ENCODE measurements around the gene CRY1. TPM values are rescaled to one million over a fixed set of nuclear protein-coding genes. Genes with fewer than 3 reads are reported as not detected.

Gene CRY1
- total and polyA plus RNA-seq, 2 of the 4 experiments (the other 2 are of a cell fraction): 5.9 to 9.9 TPM

DNA sequence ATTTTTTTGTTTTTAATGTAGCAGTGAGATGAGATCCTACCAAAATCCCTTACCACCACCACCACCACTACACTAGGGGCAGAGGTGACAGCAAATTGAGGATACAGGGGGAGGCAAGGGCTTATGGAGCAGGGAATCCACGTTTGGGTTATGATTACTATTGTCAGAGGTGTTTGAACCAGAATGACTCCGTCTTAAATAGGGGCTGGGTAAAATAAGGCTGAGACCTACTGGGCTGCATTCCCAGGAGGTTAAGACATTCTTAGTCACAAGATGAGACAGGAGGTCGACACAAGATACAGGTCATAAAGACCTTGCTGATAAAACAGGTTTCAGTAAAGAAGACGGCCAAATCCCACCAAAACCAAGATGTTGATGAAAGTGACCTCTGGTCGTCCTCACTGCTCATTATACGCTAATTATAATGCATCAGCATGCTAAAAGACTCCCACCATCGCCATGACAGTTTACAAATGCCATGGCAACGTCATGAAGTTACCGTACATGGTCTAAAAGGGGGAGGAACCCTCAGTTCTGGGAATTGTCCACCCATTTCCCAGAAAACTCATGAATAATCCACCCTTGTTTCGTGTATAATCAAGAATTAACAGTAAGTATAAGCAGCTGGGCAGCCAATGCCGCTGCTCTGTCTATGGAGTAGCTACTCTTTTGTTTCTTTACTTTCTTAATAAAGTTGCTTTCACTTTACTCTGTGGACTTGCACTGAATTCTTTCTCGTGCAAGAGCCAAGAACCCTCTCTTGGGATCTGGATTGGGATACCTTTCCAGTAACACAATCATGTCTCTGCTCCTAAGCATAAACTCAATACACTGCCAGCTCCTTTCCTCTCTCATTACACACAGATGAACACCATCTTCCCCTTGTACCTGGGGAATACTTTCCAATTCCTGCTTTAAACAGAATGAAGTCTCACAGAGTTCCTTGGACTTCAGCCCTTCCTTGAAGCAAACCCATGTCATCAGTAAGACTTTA lies 16.7 kb upstream of the CRY1 start:
- Histone ChIP-seq H3K4me1 (ENCODE audit: control insufficient read depth, insufficient read depth, low read length) (no peaks in the 10 kb centered on the region), H3K79me1 (ENCODE audit: low read depth in 1 of 2, low read length in 2 of 2) (no peaks in the 10 kb centered on the region), H2BK120ac (ENCODE audit: low read depth, low read length) (no peak overlapping the region), H4K8ac (ENCODE audit: low read depth in 2 of 2, low read length in 2 of 2) (no peak overlapping the region), H3K4ac (ENCODE audit: low read depth, low read length) (no peak overlapping the region), H2BK20ac (ENCODE audit: low read depth, low read length) (no peak overlapping the region), H3K9ac (ENCODE audit: low read depth, low read length) (no peak overlapping the region), H3K18ac (ENCODE audit: low read depth, low read length) (no peak overlapping the region), H4K20me1 (ENCODE audit: insufficient read depth, low read length) (no peaks in the 10 kb centered on the region), H3K56ac (ENCODE audit: extremely low read depth, insufficient read depth, low read length) (no peak overlapping the region), H3K27ac (ENCODE audit: insufficient read depth, low read length) (no peak overlapping the region), H3K4me2 (ENCODE audit: low read depth, low read length) (no peak overlapping the region; the same call in 1 of the 2 replicates), H2AK5ac (ENCODE audit: low read depth, low read length) (no peak overlapping the region), H3K9me3 (ENCODE audit: control insufficient read depth, insufficient read depth, low read length) (no peaks in the 10 kb centered on the region), H3K4me3 (ENCODE audit: insufficient read depth, low read depth, low read length) (no peak overlapping the region), H3K27me3 (ENCODE audit: control insufficient read depth, insufficient read depth, low read length) (peaks cover 26% of the 10 kb centered on the region), H2BK5ac (ENCODE audit: low read depth, low read length, poor library complexity, severe bottlenecking) (no peak overlapping the region), H2AK9ac (replicated peaks; ENCODE audit: low read depth, low read length, poor library complexity) (no peak overlapping the region), H4K5ac (ENCODE audit: low read depth, low read length) (no peak overlapping the region), H2BK15ac (ENCODE audit: low read depth, low read length) (no peak overlapping the region), H3K9me1 (ENCODE audit: insufficient read depth, low read length) (no peaks in the 10 kb centered on the region), H3K23ac (ENCODE audit: low read depth, low read length) (no peak overlapping the region), H2AFZ (replicated peaks; ENCODE audit: low read length, poor library complexity) (no peak overlapping the region), H4K91ac (ENCODE audit: insufficient read depth, low read depth, low read length) (no peak overlapping the region), H3K14ac (replicated peaks; ENCODE audit: low read depth, low read length) (no peak overlapping the region), H3K36me3 (ENCODE audit: control insufficient read depth, insufficient read depth, low read length) (no peaks in the 10 kb centered on the region)
- ChIA-PET CTCF (interaction anchor here (0.7 kb wide), 1 partner anchor 846 kb away, joined by 5 read pairs; no protein-coding TSS in a partner anchor), POLR2A (ENCODE audit: unreplicated experiment) (interaction anchor here (0.6 kb wide), 1 partner anchor 129 kb away, joined by 3 read pairs; no protein-coding TSS in a partner anchor)
- no peak for DNase-seq
- no peak for ATAC-seq (ENCODE audit: low read depth)
- in situ Hi-C loops (cut with MboI; ENCODE audit: low sequenced_read_pairs): no loop called here
- no TSS peak for BruUV-seq (replicated peaks)
- dilution Hi-C loops (cut with HindIII; ENCODE audit: low sequenced_read_pairs, unreplicated experiment): no loop called here
- no peak for TF ChIP-seq RFX5 (IDR thresholded peaks at IDR 0.05; ENCODE audit: low read depth, low read length)
- TF ChIP-seq SMC3 (IDR thresholded peaks at IDR 0.05; ENCODE audit: low read depth, low read length): no peak
- no peak for TF ChIP-seq NFE2L2 (IDR thresholded peaks at IDR 0.05; ENCODE audit: low read depth, low read length)
- no peak for TF ChIP-seq MAFK (IDR thresholded peaks at IDR 0.05; ENCODE audit: low read depth, low read length)
- TF ChIP-seq, protein P1, sequence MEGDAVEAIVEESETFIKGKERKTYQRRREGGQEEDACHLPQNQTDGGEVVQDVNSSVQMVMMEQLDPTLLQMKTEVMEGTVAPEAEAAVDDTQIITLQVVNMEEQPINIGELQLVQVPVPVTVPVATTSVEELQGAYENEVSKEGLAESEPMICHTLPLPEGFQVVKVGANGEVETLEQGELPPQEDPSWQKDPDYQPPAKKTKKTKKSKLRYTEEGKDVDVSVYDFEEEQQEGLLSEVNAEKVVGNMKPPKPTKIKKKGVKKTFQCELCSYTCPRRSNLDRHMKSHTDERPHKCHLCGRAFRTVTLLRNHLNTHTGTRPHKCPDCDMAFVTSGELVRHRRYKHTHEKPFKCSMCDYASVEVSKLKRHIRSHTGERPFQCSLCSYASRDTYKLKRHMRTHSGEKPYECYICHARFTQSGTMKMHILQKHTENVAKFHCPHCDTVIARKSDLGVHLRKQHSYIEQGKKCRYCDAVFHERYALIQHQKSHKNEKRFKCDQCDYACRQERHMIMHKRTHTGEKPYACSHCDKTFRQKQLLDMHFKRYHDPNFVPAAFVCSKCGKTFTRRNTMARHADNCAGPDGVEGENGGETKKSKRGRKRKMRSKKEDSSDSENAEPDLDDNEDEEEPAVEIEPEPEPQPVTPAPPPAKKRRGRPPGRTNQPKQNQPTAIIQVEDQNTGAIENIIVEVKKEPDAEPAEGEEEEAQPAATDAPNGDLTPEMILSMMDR (conservative IDR thresholded peaks at IDR 0.05; ENCODE audit: low read depth, low read length): no peak
- no peak for TF ChIP-seq BHLHE40 (IDR thresholded peaks at IDR 0.05; ENCODE audit: low read depth, low read length)
- WGBS, 2 experiments (ENCODE audit: extremely low coverage in 2 of 2, insufficient read length in 1 of 2): 32% methylated on average over 4 of the region's 12 CpGs; no CpG with 5 or more reads in 1 of the 2 experiments
- intact Hi-C loops (cut with micrococcal nuclease): loop anchor here (10.0 kb wide), 1 partner anchor 585 kb away; no protein-coding TSS in a partner anchor

All from IMR-90 (cell line).